ENCODE measurements around the gene SMIM7.

The SMIM7 gene

GRCh38 chr19:16603090-16603489 lies 56.9 kb downstream of the SMIM7 start:
- DNase-seq (ENCODE audit: low read depth), result no peak

GRCh38 chr19:16601378-16602052 lies 58.4 kb downstream of the SMIM7 start:
- no peak for TF ChIP-seq CTCF (IDR thresholded peaks at IDR 0.05; ENCODE audit: insufficient read depth, low read depth, low read length, missing control alignments)
- no peak for DNase-seq (ENCODE audit: low read depth)
- no peak overlapping the region for H3K4me3 ChIP-seq (ENCODE audit: low read depth, low read length)

More at GRCh38 chr19:16603090-16603489, 56.9 kb downstream of the SMIM7 start:
- TF ChIP-seq CTCF (IDR thresholded peaks at IDR 0.05; ENCODE audit: insufficient read depth, low read depth, low read length, missing control alignments), result no peak
- H3K4me3 ChIP-seq (ENCODE audit: low read depth, low read length), result no peak overlapping the region

- no peak for DNase-seq (ENCODE audit: low read depth)
Observed at GRCh38 chr19:16600824-16601223, 59.1 kb downstream of the SMIM7 start.

GRCh38 chr19:16599655-16600346 lies 60.1 kb downstream of the SMIM7 start:
- H3K4me3 ChIP-seq (ENCODE audit: low read depth, low read length), result no peak overlapping the region
- no peak for TF ChIP-seq CTCF (IDR thresholded peaks at IDR 0.05; ENCODE audit: insufficient read depth, low read depth, low read length, missing control alignments)
- DNase-seq (ENCODE audit: low read depth), result no peak

More at GRCh38 chr19:16600824-16601223, 59.1 kb downstream of the SMIM7 start:
- H3K4me3 ChIP-seq (ENCODE audit: low read depth, low read length), result no peak overlapping the region
- TF ChIP-seq CTCF (IDR thresholded peaks at IDR 0.05; ENCODE audit: insufficient read depth, low read depth, low read length, missing control alignments), result no peak

GRCh38 chr19:16598848-16599247 lies 61.1 kb downstream of the SMIM7 start:
- no peak for TF ChIP-seq CTCF (IDR thresholded peaks at IDR 0.05; ENCODE audit: insufficient read depth, low read depth, low read length, missing control alignments)
- DNase-seq (ENCODE audit: low read depth), result no peak
- no peak overlapping the region for H3K4me3 ChIP-seq (ENCODE audit: low read depth, low read length)

- TF ChIP-seq CTCF (IDR thresholded peaks at IDR 0.05; ENCODE audit: insufficient read depth, low read depth, low read length, missing control alignments), result no peak
- DNase-seq (ENCODE audit: low read depth), result no peak
Observed at GRCh38 chr19:16596399-16596798, 63.5 kb downstream of the SMIM7 start.

More at GRCh38 chr19:16596399-16596798, 63.5 kb downstream of the SMIM7 start:
- no peak overlapping the region for H3K4me3 ChIP-seq (ENCODE audit: low read depth, low read length)
